Naive thymus-derived CD4-positive, alpha-beta T cell (primary cell): Measurements from ENCODE around the gene POMGNT2. TPM values are rescaled to one million over a fixed set of nuclear protein-coding genes. Genes with fewer than 3 reads are reported as not detected.
"Not testable (repeated sequence)": the region's sequence is repeated elsewhere in the genome, so short reads cannot be mapped to it uniquely, and the experiment has no call there.

ENCODE experiments used
- ATAC-seq: fragments of 150-1000 bp; cut with Tn5 transposase; 2 replicates; pipeline ENCODE4 v1.10.0; 2021; ENCODE audit warnings: mild to moderate bottlenecking, moderate library complexity
- CTCF ChIA-PET: fragments of 350-600 bp; sonication (Branson Sonifier 250); formaldehyde crosslinking; loops from one replicate; lab custom pipeline; 2021; ENCODE audit warnings: antibody characterized with exemption; lab: Charles Lee
- POLR2A ChIA-PET: fragments of 350-600 bp; sonication (Branson Sonifier 250); formaldehyde crosslinking; loops from one replicate; lab custom pipeline; 2021; ENCODE audit warnings: antibody characterized with exemption, inconsistent platforms; lab: Charles Lee
- DNase-seq, 9 donors: peaks; one replicate each; pipeline versions ENCODE4 v3.0.0 to v3.0.0-alpha.2; 2020 to 2022; ENCODE audit warnings: mixed read lengths in 1 of 9
- H3K27ac ChIP-seq: one replicate; pipeline ENCODE4 v1.7.0; 2013; ENCODE audit warnings: mild to moderate bottlenecking, low read depth, low read length, moderate library complexity
- H3K27me3 ChIP-seq, 2 donors: one replicate each; pipeline ENCODE4 v1.7.0; 2013; ENCODE audit warnings: low read length in 2 of 2, mild to moderate bottlenecking in 2 of 2, moderate library complexity in 2 of 2; ENCODE audit not compliant: control insufficient read depth in 2 of 2, insufficient read depth in 2 of 2
- H3K36me3 ChIP-seq, 3 experiments: 1 replicate in 2 of 3; 2 replicates in 1 of 3; pipeline ENCODE4 v1.7.0; 2013; ENCODE audit warnings: low read length in 3 of 3, mild to moderate bottlenecking in 3 of 3, moderate library complexity in 1 of 3; ENCODE audit not compliant: insufficient read depth in 3 of 3, control insufficient read depth in 2 of 3
- H3K4me1 ChIP-seq, 2 donors: one replicate each; pipeline ENCODE4 v1.7.0; 2013; ENCODE audit warnings: low read length in 2 of 2, mild to moderate bottlenecking in 2 of 2, moderate library complexity in 1 of 2; ENCODE audit not compliant: control insufficient read depth in 2 of 2, insufficient read depth in 2 of 2
- H3K4me3 ChIP-seq: 2 replicates; pipeline ENCODE4 v1.7.0; 2013; ENCODE audit warnings: mild to moderate bottlenecking, low read length
- H3K9me3 ChIP-seq, 3 experiments: 1 replicate in 2 of 3; 2 replicates in 1 of 3; pipeline ENCODE4 v1.7.0; 2013; ENCODE audit warnings: low read length in 3 of 3; ENCODE audit not compliant: control insufficient read depth in 2 of 3
- H3K27ac Mint-ChIP-seq, 9 donors: one replicate each; pipeline ENCODE4 v1.8.0; 2020 to 2022; ENCODE audit warnings: mixed read lengths in 9 of 9, mild to moderate bottlenecking in 8 of 9, moderate library complexity in 5 of 9, inconsistent platforms in 2 of 9
- H3K27me3 Mint-ChIP-seq, 5 donors: one replicate each; pipeline ENCODE4 v1.8.0; 2021 to 2022; ENCODE audit warnings: mixed read lengths in 5 of 5, mild to moderate bottlenecking in 1 of 5
- H3K36me3 Mint-ChIP-seq, 5 donors: one replicate each; pipeline ENCODE4 v1.8.0; 2020 to 2022; ENCODE audit warnings: mixed read lengths in 5 of 5, mild to moderate bottlenecking in 3 of 5, inconsistent platforms in 1 of 5
- H3K4me1 Mint-ChIP-seq, 7 donors: one replicate each; pipeline ENCODE4 v1.8.0; 2020 to 2022; ENCODE audit warnings: mixed read lengths in 7 of 7, mild to moderate bottlenecking in 3 of 7, inconsistent platforms in 1 of 7
- H3K4me3 Mint-ChIP-seq, 10 donors: one replicate each; pipeline ENCODE4 v1.8.0; 2020 to 2022; ENCODE audit warnings: mild to moderate bottlenecking in 10 of 10, mixed read lengths in 10 of 10, moderate library complexity in 6 of 10, inconsistent platforms in 2 of 10
- H3K9me3 Mint-ChIP-seq, 11 donors: one replicate each; pipeline ENCODE4 v1.8.0; 2020 to 2022; ENCODE audit warnings: mixed read lengths in 11 of 11, mild to moderate bottlenecking in 4 of 11, inconsistent platforms in 1 of 11, moderate library complexity in 1 of 11
- intact Hi-C, 2 donors: fragments of 100-400 bp; cut with micrococcal nuclease; formaldehyde crosslinking; loops; one replicate each; pipeline ENCODE4 v1.15.1; 2023
- polyA plus RNA-seq, 2 donors: library from polyadenylated mRNA; unstranded; fragments of 300-500 nt; fragmentation: Illumina TruSeq; gene quantifications; one replicate each; pipeline ENCODE4 v1.2.3, GENCODE V29; 2021
- total RNA-seq, 6 experiments: library from RNA in 5 of 6; stranded (reverse) in 5 of 6; gene quantifications; 1 replicate in 5 of 6; 2 replicates in 1 of 6; pipeline ENCODE4 v1.2.3 and lab custom pipeline; 2021 to 2026

POMGNT2 gene
- total and polyA plus RNA-seq, 7 experiments from 2014 or later = 3.5 to 11.0 (median 7.3) TPM

DNA sequence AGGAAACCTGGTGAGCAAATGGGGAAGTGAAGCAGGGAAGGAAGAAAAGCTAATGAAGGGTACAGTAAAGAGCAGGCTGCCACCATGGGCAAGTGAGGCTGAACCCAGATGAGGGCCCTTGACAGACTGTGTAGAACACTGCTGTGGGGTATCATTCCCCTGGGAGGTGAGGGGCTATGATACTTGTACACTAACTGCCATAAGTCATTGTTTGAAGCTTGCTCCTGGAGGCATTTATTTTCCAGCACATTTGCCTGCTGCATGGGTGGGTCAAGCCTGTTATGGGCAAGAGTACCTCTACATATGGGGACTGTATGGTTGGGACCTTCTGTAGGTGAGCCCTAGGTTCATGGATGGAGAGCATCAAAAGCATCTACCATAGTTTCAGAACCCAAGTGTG, 57.4 kb downstream of the POMGNT2 start:
- Mint-ChIP-seq H3K9me3 (peaks cover 28 to 83% (median 43%) of the 10 kb centered on the region in 11 donors), H3K4me1 (peaks cover 0 to 10% (median 0%) of the 10 kb centered on the region in 7 donors), H3K36me3 (peaks cover 2 to 28% (median 22%) of the 10 kb centered on the region in 5 donors), H3K27me3 (peaks cover 0 to 7% (median 0%) of the 10 kb centered on the region in 5 donors), H3K4me3 (no peak overlapping the region), H3K27ac (peak overlapping the region in 1 of 9 donors; percentile 70)
- POLR2A ChIA-PET = no interaction called here
- Histone ChIP-seq H3K27ac (no peak overlapping the region), H3K4me3 (no peak overlapping the region), H3K27me3 (no peaks in the 10 kb centered on the region), H3K4me1 (no peaks in the 10 kb centered on the region), H3K9me3 (peaks cover 0 to 27% (median 12%) of the 10 kb centered on the region in 3 experiments), H3K36me3 (no peaks in the 10 kb centered on the region)
- no peak for DNase-seq
- intact Hi-C loops = no loop called here
- no peak for ATAC-seq
- CTCF ChIA-PET = no interaction called here

DNA sequence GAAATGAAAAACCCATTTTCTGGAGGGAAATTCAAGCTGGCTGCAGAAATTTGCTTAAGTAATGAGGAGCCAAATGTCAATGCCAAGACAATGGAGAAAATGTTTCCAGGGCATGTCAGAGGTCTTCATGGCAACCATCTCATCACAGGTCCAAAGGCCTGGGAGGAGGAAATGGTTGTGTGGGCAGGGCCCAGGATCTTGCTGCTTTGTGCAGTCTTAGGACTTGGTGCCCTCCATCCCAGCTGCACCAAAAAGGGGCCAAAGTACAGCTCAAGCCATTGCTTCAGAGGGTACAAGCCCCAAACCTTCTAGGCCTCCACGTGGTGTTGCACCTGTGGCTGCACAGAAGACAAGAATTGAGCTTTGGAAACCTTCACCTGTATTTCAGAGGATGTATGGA, 59.3 kb downstream of the POMGNT2 start:
- Histone ChIP-seq H3K27ac (no peak overlapping the region), H3K27me3 (no peaks in the 10 kb centered on the region), H3K36me3 (no peaks in the 10 kb centered on the region), H3K4me1 (no peaks in the 10 kb centered on the region), H3K4me3 (no peak overlapping the region), H3K9me3 (peaks cover 0 to 25% (median 8%) of the 10 kb centered on the region in 3 experiments)
- no peak for ATAC-seq
- Mint-ChIP-seq H3K36me3 (peaks cover 0 to 28% (median 15%) of the 10 kb centered on the region in 5 donors), H3K27me3 (peaks cover 0 to 3% (median 0%) of the 10 kb centered on the region in 5 donors), H3K27ac (no peak overlapping the region), H3K4me3 (no peak overlapping the region), H3K4me1 (peaks cover 0 to under 1% (median 0%) of the 10 kb centered on the region in 7 donors), H3K9me3 (peaks cover 13 to 68% (median 36%) of the 10 kb centered on the region in 11 donors)
- no peak for DNase-seq
- intact Hi-C loops = no loop called here
- ChIA-PET CTCF (interaction anchor here (0.8 kb wide), 1 partner anchor 266 kb away, joined by 3 read pairs; no protein-coding TSS in a partner anchor), POLR2A (interaction anchor here (0.6 kb wide), 1 partner anchor 448 kb away, joined by 3 read pairs; no protein-coding TSS in a partner anchor)

DNA sequence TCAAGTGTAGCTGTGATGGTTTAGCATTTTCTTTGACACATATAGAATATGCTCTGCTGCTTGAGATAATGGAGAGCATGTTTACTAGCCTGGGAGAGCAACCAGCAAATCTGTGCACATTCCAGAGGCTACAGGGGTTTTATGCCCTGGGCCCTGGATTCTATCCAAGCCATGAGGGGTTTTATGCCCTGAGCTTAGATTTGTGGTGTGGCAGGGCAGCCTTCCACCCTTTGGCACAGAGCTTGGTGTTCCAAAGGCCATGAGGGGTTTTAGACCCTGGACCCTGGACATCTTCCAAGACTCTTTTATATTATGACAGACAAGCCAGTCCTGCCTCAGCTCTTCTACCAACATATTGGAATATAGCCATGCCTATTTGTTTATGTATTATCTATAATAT, 60.8 kb downstream of the POMGNT2 start:
- H3K4me3 Mint-ChIP-seq, H3K27ac ChIP-seq, DNase-seq, H3K4me3 ChIP-seq, H3K27ac Mint-ChIP-seq, H3K4me1 Mint-ChIP-seq, intact Hi-C loops, CTCF ChIA-PET, H3K4me1 ChIP-seq, H3K27me3 ChIP-seq, ATAC-seq, H3K36me3 ChIP-seq, H3K27me3 Mint-ChIP-seq: not testable (repeated sequence)
- POLR2A ChIA-PET = interaction anchor here (0.6 kb wide), 1 partner anchor 278 kb away, joined by 3 read pairs; no protein-coding TSS in a partner anchor
- H3K9me3 ChIP-seq = peaks cover 0 to 12% (median 5%) of the 10 kb centered on the region in 3 experiments
- peaks cover 1 to 17% (median 10%) of the 10 kb centered on the region in 5 donors for H3K36me3 Mint-ChIP-seq
- peaks cover 12 to 53% (median 29%) of the 10 kb centered on the region in 11 donors for H3K9me3 Mint-ChIP-seq

DNA sequence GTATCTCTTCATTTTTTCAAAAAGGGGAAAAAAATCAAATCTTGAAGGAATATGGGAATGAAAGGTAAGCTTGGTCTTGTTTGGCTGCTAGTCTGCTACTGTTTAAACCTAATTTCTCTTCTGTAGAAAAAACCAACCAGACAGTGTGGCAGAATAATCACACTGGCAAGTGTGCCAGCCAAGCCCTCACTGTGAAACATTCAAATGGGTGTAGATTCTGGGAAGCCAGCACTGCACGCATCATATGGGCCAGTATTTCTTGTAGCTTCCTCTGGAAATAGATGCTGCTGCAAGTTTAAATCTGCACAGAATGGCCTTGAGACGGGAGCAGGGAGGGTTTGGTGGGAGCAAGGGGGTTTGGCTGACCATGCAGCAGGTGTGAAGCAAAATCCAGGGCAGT, 62.1 kb downstream of the POMGNT2 start:
- peaks cover 0 to 6% (median 2%) of the 10 kb centered on the region in 7 donors for H3K4me1 Mint-ChIP-seq
- ChIA-PET CTCF (interaction anchor here (0.5 to 0.7 kb wide), 2 partner anchors 27 to 1141 kb away, joined by 3 to 4 read pairs; no protein-coding TSS in a partner anchor), POLR2A (no interaction called here)
- DNase-seq (no peak), ATAC-seq (no peak)
- H3K4me3 ChIP-seq = no peak overlapping the region
- no peak overlapping the region for H3K4me3 Mint-ChIP-seq
- no peaks in the 10 kb centered on the region for H3K27me3 ChIP-seq
- H3K36me3 ChIP-seq = no peaks in the 10 kb centered on the region
- intact Hi-C loops = no loop called here
- no peak overlapping the region for H3K27ac Mint-ChIP-seq
- H3K27me3 Mint-ChIP-seq = no peaks in the 10 kb centered on the region
- peaks cover 12 to 41% (median 26%) of the 10 kb centered on the region in 11 donors for H3K9me3 Mint-ChIP-seq
- peaks cover 1 to 13% (median 8%) of the 10 kb centered on the region in 5 donors for H3K36me3 Mint-ChIP-seq
- H3K4me1 ChIP-seq = no peaks in the 10 kb centered on the region
- no peak overlapping the region for H3K27ac ChIP-seq
- H3K9me3 ChIP-seq = peaks cover 0 to 9% (median 0%) of the 10 kb centered on the region in 3 experiments

DNA sequence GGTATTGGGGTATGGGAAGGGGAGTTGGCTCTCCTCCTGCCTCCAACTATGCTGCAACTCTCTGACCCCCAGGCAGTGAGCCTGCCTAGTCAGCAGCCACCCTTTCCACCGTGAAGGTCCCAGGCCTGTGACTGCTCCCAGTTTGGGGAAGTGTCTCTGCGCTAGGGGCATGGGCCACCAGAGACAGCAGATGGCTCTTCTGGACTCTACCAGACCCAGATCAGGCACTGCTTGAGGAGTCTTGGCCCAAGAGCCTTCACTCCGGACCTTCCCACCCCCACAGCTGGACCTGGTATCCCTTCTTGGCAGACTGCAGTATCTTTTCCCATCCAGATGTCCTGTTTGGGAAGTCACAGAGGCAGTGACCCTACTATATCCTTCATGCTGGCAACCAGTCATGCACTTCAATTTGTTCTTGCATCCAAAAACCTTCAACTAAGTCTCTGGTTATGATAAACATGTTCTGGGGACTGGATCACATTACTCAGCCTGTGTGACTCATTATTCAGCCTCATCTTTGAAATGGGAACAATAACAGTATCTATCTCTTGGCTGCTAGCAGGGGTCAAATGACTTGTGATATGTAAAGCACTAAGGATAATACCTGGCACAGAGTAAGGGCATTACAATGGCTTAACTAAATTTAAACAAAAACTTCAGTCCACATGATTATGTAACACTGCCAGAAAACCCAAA, 62.7 kb downstream of the POMGNT2 start:
- ChIA-PET POLR2A (no interaction called here), CTCF (interaction anchor here (0.7 kb wide), 1 partner anchor 1141 kb away, joined by 4 read pairs; no protein-coding TSS in a partner anchor)
- H3K36me3 ChIP-seq = no peaks in the 10 kb centered on the region

DNA sequence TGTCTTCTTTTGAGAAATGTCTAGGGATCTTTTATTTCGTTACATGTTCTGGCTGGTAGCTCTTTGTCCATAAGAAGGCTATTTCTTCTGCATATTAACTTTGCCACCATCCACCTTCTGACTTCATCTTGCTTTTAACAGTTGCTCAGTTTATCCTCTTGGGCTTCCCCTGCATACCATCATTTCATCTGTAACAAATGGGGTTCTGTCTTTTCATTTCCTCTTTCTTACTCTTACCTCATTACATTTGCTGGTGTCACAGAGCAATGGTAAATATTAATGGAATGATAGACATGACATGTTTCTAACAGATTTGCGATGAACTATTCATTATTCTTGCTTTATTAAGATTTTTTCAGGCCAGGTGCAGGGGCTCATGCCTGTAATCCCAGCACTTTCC, 64.4 kb downstream of the POMGNT2 start:
- H3K4me1 ChIP-seq = peaks cover 4 to 8% of the 10 kb centered on the region in 2 donors
- Mint-ChIP-seq H3K36me3 (peaks cover 0 to 4% (median 0%) of the 10 kb centered on the region in 5 donors), H3K27ac (no peak overlapping the region), H3K4me1 (peaks cover 0 to 23% (median 14%) of the 10 kb centered on the region in 7 donors), H3K4me3 (no peak overlapping the region), H3K9me3 (peaks cover 2 to 22% (median 12%) of the 10 kb centered on the region in 11 donors), H3K27me3 (no peaks in the 10 kb centered on the region)
- intact Hi-C loops = no loop called here
- H3K4me3 ChIP-seq = no peak overlapping the region
- ATAC-seq = no peak
- peaks cover 0 to 9% (median 0%) of the 10 kb centered on the region in 3 experiments for H3K9me3 ChIP-seq
- H3K36me3 ChIP-seq = no peaks in the 10 kb centered on the region
- DNase-seq = no peak
- CTCF ChIA-PET = interaction anchor here (0.6 kb wide), 1 partner anchor 208 kb away, joined by 3 read pairs; no protein-coding TSS in a partner anchor
- POLR2A ChIA-PET = no interaction called here
- no peak overlapping the region for H3K27ac ChIP-seq
- H3K27me3 ChIP-seq = no peaks in the 10 kb centered on the region

More for the DNA sequence above, 62.7 kb downstream of the POMGNT2 start:
- no peak overlapping the region for H3K4me3 Mint-ChIP-seq
- H3K36me3 Mint-ChIP-seq = peaks cover 1 to 10% (median 8%) of the 10 kb centered on the region in 5 donors
- intact Hi-C loops = no loop called here
- H3K4me1 Mint-ChIP-seq = peaks cover 0 to 11% (median 6%) of the 10 kb centered on the region in 7 donors
- H3K27ac Mint-ChIP-seq = no peak overlapping the region
- DNase-seq (no peak), ATAC-seq (no peak)
- Histone ChIP-seq H3K4me1 (peaks cover 0 to 2% of the 10 kb centered on the region in 2 donors), H3K27ac (no peak overlapping the region), H3K4me3 (no peak overlapping the region), H3K9me3 (peaks cover 0 to 9% (median 0%) of the 10 kb centered on the region in 3 experiments), H3K27me3 (no peaks in the 10 kb centered on the region)
- no peaks in the 10 kb centered on the region for H3K27me3 Mint-ChIP-seq
- H3K9me3 Mint-ChIP-seq = peaks cover 11 to 35% (median 20%) of the 10 kb centered on the region in 11 donors
